A549 (cell line): ENCODE results near the gene GINS1. TPM values are rescaled to one million over a fixed set of nuclear protein-coding genes. Genes with fewer than 3 reads are reported as not detected.

Source experiments
- ATAC-seq, 2 experiments: fragments of 200-7000 bp in 1 of 2; fragments of >200 bp in 1 of 2; cut with Nextera tagmentation in 1 of 2; cut with Tn5 transposase in 1 of 2; 3 replicates each; pipeline versions ENCODE4 v1.8.0 to v1.9.1; 2018 to 2020; ENCODE audit warnings: mild to moderate bottlenecking in 1 of 2, moderate library complexity in 1 of 2
- CTCF ChIA-PET: fragments of 300-600 bp; sonication (Branson Sonifier 250); formaldehyde crosslinking; extraction: SDS; loops from one replicate; lab custom pipeline; 2021; ENCODE audit warnings: antibody characterized with exemption, inconsistent platforms; lab: Yijun Ruan, JAX
- POLR2A ChIA-PET: fragments of 350-600 bp; formaldehyde crosslinking; extraction: SDS; loops from one replicate; lab custom pipeline; 2021; ENCODE audit warnings: antibody characterized with exemption, inconsistent platforms; lab: Yijun Ruan, JAX
- DNase-seq, 2 experiments: peaks; one replicate each; pipeline versions ENCODE4 v3.0.0 to v3.0.0-alpha.2; 2011 to 2016; ENCODE audit warnings: low read depth in 1 of 2, low spot score in 1 of 2
- FAIRE-seq: peaks from 2 replicates; lab custom pipeline; 2011; peaks lifted over from hg19 to GRCh38; lab: Jason Lieb, UNC
- H3K27ac ChIP-seq, 2 experiments: fragments of >200 bp; sonication (Bioruptor Twin); formaldehyde crosslinking; 3 replicates each; pipeline ENCODE4 v1.5.1; 2016 to 2017
- H3K4me1 ChIP-seq: fragments of >200 bp; sonication (Bioruptor Twin); formaldehyde crosslinking; 3 replicates; pipeline ENCODE4 v1.6.1; 2016
- H3K4me2 ChIP-seq: fragments of >200 bp; sonication (Bioruptor Twin); formaldehyde crosslinking; 3 replicates; pipeline ENCODE4 v1.6.1; 2016
- H3K4me3 ChIP-seq: fragments of >200 bp; sonication (Bioruptor Twin); formaldehyde crosslinking; 3 replicates; pipeline ENCODE4 v1.5.1; 2016
- H3K9me3 ChIP-seq: fragments of >200 bp; sonication (Bioruptor Twin); formaldehyde crosslinking; 3 replicates; pipeline ENCODE4 v1.6.1; 2016
- BHLHE40 ChIP-seq: IDR thresholded peaks from 2 replicates; pipeline ENCODE4 v1.6.1; 2012; ENCODE audit warnings: low read depth, low read length, inconsistent platforms
- CBX2 ChIP-seq: fragments of 200-600 bp; sonication (generic); IDR thresholded peaks from 2 replicates; pipeline ENCODE4 v1.6.1; 2016; ENCODE audit warnings: low read depth, mild to moderate bottlenecking, borderline replicate concordance
- ELK1 ChIP-seq: fragments of 150-350 bp; IDR thresholded peaks from 2 replicates; pipeline ENCODE4 v1.6.1; 2014; ENCODE audit warnings: low read depth, mild to moderate bottlenecking, low read length
- FOSB ChIP-seq: fragments of 250-450 bp; sonication (Bioruptor Pico); IDR thresholded peaks from 2 replicates; pipeline ENCODE4 v1.5.0; 2020; ENCODE audit warnings: mild to moderate bottlenecking, moderate library complexity
- HDAC2 ChIP-seq: fragments of 200-600 bp; sonication (generic); IDR thresholded peaks from 2 replicates; pipeline ENCODE4 v1.6.1; 2016
- HES2 ChIP-seq: fragments of >200 bp; sonication (Bioruptor Twin); formaldehyde crosslinking; IDR thresholded peaks from 2 replicates; pipeline ENCODE4 v1.6.1; 2016
- HEYL ChIP-seq: fragments of 250-450 bp; sonication (Bioruptor Pico); IDR thresholded peaks from 2 replicates; pipeline ENCODE4 v1.8.0; 2021; ENCODE audit warnings: mild to moderate bottlenecking, moderate library complexity
- HMGXB4 ChIP-seq: fragments of 250-450 bp; sonication (Bioruptor Pico); IDR thresholded peaks from 2 replicates; pipeline ENCODE4 v1.5.0; 2021; ENCODE audit warnings: mild to moderate bottlenecking, moderate library complexity, borderline replicate concordance
- HOXB13 ChIP-seq: fragments of 250-450 bp; sonication (Bioruptor Pico); IDR thresholded peaks from 2 replicates; pipeline ENCODE4 v1.5.0; 2020; ENCODE audit warnings: low read depth, mild to moderate bottlenecking, moderate library complexity
- HOXB5 ChIP-seq: fragments of 250-450 bp; sonication (Bioruptor Pico); IDR thresholded peaks from 2 replicates; pipeline ENCODE4 v1.5.0; 2020; ENCODE audit warnings: mild to moderate bottlenecking, moderate library complexity
- KDM1A ChIP-seq: fragments of 200-600 bp; sonication (generic); IDR thresholded peaks from 2 replicates; pipeline ENCODE4 v1.6.1; 2016; ENCODE audit warnings: low read depth, mild to moderate bottlenecking
- MAZ ChIP-seq: fragments of 150-350 bp; IDR thresholded peaks from 2 replicates; pipeline ENCODE4 v1.6.1; 2014; ENCODE audit warnings: antibody characterized with exemption, low read depth, low read length, borderline replicate concordance
- MYC ChIP-seq: IDR thresholded peaks from 2 replicates; pipeline ENCODE4 v1.6.1; 2012; ENCODE audit warnings: mild to moderate bottlenecking, inconsistent platforms, low read length, improper control_type of control experiment, borderline replicate concordance
- NFE2L2 ChIP-seq: fragments of 150-350 bp; conservative IDR thresholded peaks from 2 replicates; pipeline ENCODE4 v1.6.1; 2014; ENCODE audit warnings: low read length
- NPAS2 ChIP-seq: fragments of 250-450 bp; sonication (Bioruptor Pico); IDR thresholded peaks from 2 replicates; pipeline ENCODE4 v1.8.0; 2022; ENCODE audit warnings: mild to moderate bottlenecking, moderate library complexity, borderline replicate concordance
- NR3C1 ChIP-seq: fragments of >200 bp; sonication (Bioruptor Twin); formaldehyde crosslinking; IDR thresholded peaks from 3 replicates; pipeline ENCODE4 v1.6.1; 2017
- PBX3 ChIP-seq: IDR thresholded peaks from 2 replicates; pipeline ENCODE4 v1.6.1; 2012
- POLR2A ChIP-seq: IDR thresholded peaks from 2 replicates; pipeline ENCODE4 v1.6.1; 2012; ENCODE audit warnings: mild to moderate bottlenecking, low read length
- RAD21 ChIP-seq, 2 experiments: fragments of >200 bp in 1 of 2; sonication (Bioruptor Twin) in 1 of 2; formaldehyde crosslinking in 1 of 2; IDR thresholded peaks in 1 of 2; conservative IDR thresholded peaks in 1 of 2; 2 replicates in 1 of 2; 3 replicates in 1 of 2; pipeline ENCODE4 v1.6.1; 2012 to 2018; ENCODE audit warnings: inconsistent platforms in 1 of 2
- RARB ChIP-seq: fragments of 250-450 bp; sonication (Bioruptor Pico); IDR thresholded peaks from 2 replicates; pipeline ENCODE4 v1.8.0; 2021; ENCODE audit warnings: mild to moderate bottlenecking, moderate library complexity
- RFX5 ChIP-seq: fragments of 450-650 bp; IDR thresholded peaks from 2 replicates; pipeline ENCODE4 v1.7.1; 2014; ENCODE audit warnings: antibody characterized with exemption, mild to moderate bottlenecking, moderate library complexity
- RNF2 ChIP-seq: fragments of 200-600 bp; sonication (generic); IDR thresholded peaks from 2 replicates; pipeline ENCODE4 v1.6.1; 2016; ENCODE audit warnings: low read depth, mild to moderate bottlenecking, antibody characterized with exemption, moderate library complexity, borderline replicate concordance
- SREBF2 ChIP-seq: fragments of 450-650 bp; IDR thresholded peaks from 2 replicates; pipeline ENCODE4 v1.6.1; 2014; ENCODE audit warnings: mild to moderate bottlenecking, moderate library complexity
- TFCP2L1 ChIP-seq: fragments of 250-450 bp; sonication (Bioruptor Pico); IDR thresholded peaks from 2 replicates; pipeline ENCODE4 v1.5.0; 2021; ENCODE audit warnings: mild to moderate bottlenecking
- USF2 ChIP-seq: fragments of 450-650 bp; IDR thresholded peaks from 2 replicates; pipeline ENCODE4 v1.6.1; 2014; ENCODE audit warnings: antibody characterized with exemption
- WGBS: methylation state at CpG from one replicate; pipeline ENCODE4 v1.1.6; 2017; ENCODE audit errors: missing lambda C conversion rate; 5-methylcytosine and 5-hydroxymethylcytosine counted together
- polyA plus RNA-seq, 4 experiments: library from polyadenylated mRNA; depleted of rRNA in 3 of 4; stranded (reverse); fragments of >200 nt; fragmentation: RNase III in 1 of 4; extraction: RNeasy Plus Mini Kit Qiagen cat#74134 plus additional on column Dnase treatment in 1 of 4; gene quantifications; 2 replicates in 3 of 4; 3 replicates in 1 of 4; pipeline ENCODE4 v1.2.3, GENCODE V29; 2011 to 2017

Gene GINS1
- polyA plus RNA-seq, 2 of the 4 experiments (the other 2 are of a cell fraction): 34.2 to 46.4 TPM

GRCh38 chr20:25480156-25480555, 72.7 kb downstream of the GINS1 start:
- Histone ChIP-seq H3K9me3 (no peaks in the 10 kb centered on the region), H3K27ac (no peak overlapping the region), H3K4me1 (no peaks in the 10 kb centered on the region)
- no peak for FAIRE-seq
- ChIA-PET POLR2A (no interaction called here), CTCF (interaction anchor here (0.7 to 2.4 kb wide), 3 partner anchors 8 to 30 kb away, joined by 3 to 13 read pairs (median 4); no protein-coding TSS in a partner anchor)
- no peak for DNase-seq
- no peak for ATAC-seq
- TF ChIP-seq BHLHE40 (no peak), SREBF2 (no peak), FOSB (no peak), CBX2 (no peak), HDAC2 (no peak), RNF2 (no peak), KDM1A (no peak), MAZ (no peak)
- TF ChIP-seq, all 56 proteins: peak for 0
- whole genome bisulfite sequencing: 90% methylated on average over 7 of the region's 7 CpGs
- no peak overlapping the region for H3K4me3 ChIP-seq
- no peak overlapping the region for H3K4me2 ChIP-seq

- H3K4me3 ChIP-seq: no peak overlapping the region
- no peaks in the 10 kb centered on the region for H3K9me3 ChIP-seq
- ChIA-PET POLR2A (no interaction called here), CTCF (interaction anchor here (0.7 to 2.0 kb wide), 4 partner anchors 9 to 30 kb away, joined by 3 to 8 read pairs (median 4); no protein-coding TSS in a partner anchor)
- DNase-seq: no peak
- H3K27ac ChIP-seq: no peak overlapping the region
- TF ChIP-seq TFCP2L1 (CRISPR knock-in tag) (no peak), MYC (no peak), NR3C1 (no peak), RARB (CRISPR knock-in tag) (no peak), USF2 (no peak), POLR2A (no peak), MAZ (no peak), HMGXB4 (CRISPR knock-in tag) (no peak), PBX3 (no peak), NPAS2 (CRISPR knock-in tag) (no peak)
- H3K4me1 ChIP-seq: no peaks in the 10 kb centered on the region
- FAIRE-seq: no peak
- WGBS: 93% methylated on average over 9 of the region's 9 CpGs
- no peak for ATAC-seq
- H3K4me2 ChIP-seq: no peak overlapping the region
These were observed 73.3 kb downstream of the GINS1 start for GRCh38 chr20:25480797-25481196.

GRCh38 chr20:25481235-25481917, 73.9 kb downstream of the GINS1 start:
- ATAC-seq (peak in 1 of 2 experiments; percentile 44; a peak in 2 of 6 replicates), FAIRE-seq (no peak)

More at GRCh38 chr20:25481235-25481917, 73.9 kb downstream of the GINS1 start:
- Histone ChIP-seq H3K9me3 (no peaks in the 10 kb centered on the region), H3K4me3 (no peak overlapping the region), H3K27ac (no peak overlapping the region), H3K4me1 (no peaks in the 10 kb centered on the region), H3K4me2 (no peak overlapping the region)
- CTCF ChIA-PET: interaction anchor here (0.6 to 2.0 kb wide), 5 partner anchors 10 to 77 kb away, joined by 3 to 8 read pairs (median 4); no protein-coding TSS in a partner anchor
- WGBS: 92% methylated on average over 11 of the region's 11 CpGs
- POLR2A ChIA-PET: no interaction called here
- no peak for TF ChIP-seq HEYL (CRISPR knock-in tag)
- no peak for TF ChIP-seq HDAC2
- TF ChIP-seq HOXB13 (CRISPR knock-in tag): no peak
- no peak for TF ChIP-seq NFE2L2
- TF ChIP-seq RARB (CRISPR knock-in tag): no peak
- TF ChIP-seq HOXB5 (CRISPR knock-in tag): no peak
- no peak for TF ChIP-seq ELK1
- no peak for TF ChIP-seq RAD21 (conservative IDR thresholded peaks at IDR 0.05 in 1 of 2, IDR thresholded peaks at IDR 0.05 in 1 of 2)
- no peak for TF ChIP-seq HES2
- no peak for TF ChIP-seq RFX5
- TF ChIP-seq NR3C1: no peak
- no peak for TF ChIP-seq POLR2A
- no peak for TF ChIP-seq KDM1A
- no peak for DNase-seq
